ENCODE measurements around the gene GPC3.

GPC3 gene

DNA sequence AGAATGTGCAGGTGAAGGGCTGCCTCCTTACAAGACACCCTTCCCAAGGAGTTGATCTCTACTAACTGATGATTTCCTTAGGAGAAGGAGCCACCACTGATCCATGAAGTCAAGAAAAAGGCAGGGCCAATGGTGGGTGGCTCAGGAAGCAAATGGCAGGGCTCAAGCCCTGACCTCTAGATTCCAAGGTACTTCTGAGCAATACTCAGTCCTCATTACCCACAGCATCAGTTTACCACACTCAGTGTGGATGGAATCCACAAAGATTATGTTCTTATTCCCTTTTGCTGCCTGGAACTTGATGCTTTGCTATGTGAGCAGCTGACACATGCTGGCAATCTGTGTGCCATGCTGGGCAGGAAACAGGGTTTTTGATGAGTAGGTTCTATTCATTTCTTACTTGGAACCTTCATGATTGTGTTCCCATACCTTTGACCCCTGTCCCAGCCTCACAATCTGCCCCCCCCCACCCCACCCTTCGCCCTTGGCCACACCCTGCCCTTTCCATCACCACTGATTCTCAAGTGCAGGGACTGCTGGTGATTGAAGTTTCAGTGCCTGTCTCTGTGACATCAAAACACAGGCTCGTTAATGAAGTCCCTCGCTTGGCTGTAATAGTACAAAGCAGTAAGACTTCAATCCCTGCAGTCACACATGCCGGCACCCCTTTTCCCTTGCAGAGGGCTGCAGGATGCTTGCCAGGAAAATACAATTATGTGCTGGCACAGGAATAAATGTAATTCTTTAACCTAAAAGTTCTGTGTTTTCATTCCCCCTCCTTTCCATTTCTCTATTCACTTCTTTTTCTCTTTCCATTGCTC is 434.5 kb downstream of the GPC3 start:
- no peaks in the 10 kb centered on the region for H3K4me1 Mint-ChIP-seq
- no peak for DNase-seq
- no peaks in the 10 kb centered on the region for H3K27me3 Mint-ChIP-seq
- no peak overlapping the region for H3K4me3 Mint-ChIP-seq
- no peak for ATAC-seq
- H3K27ac Mint-ChIP-seq, result no peak overlapping the region
- H3K9me3 Mint-ChIP-seq, result peaks cover 8 to 14% of the 10 kb centered on the region in 2 donors

DNA sequence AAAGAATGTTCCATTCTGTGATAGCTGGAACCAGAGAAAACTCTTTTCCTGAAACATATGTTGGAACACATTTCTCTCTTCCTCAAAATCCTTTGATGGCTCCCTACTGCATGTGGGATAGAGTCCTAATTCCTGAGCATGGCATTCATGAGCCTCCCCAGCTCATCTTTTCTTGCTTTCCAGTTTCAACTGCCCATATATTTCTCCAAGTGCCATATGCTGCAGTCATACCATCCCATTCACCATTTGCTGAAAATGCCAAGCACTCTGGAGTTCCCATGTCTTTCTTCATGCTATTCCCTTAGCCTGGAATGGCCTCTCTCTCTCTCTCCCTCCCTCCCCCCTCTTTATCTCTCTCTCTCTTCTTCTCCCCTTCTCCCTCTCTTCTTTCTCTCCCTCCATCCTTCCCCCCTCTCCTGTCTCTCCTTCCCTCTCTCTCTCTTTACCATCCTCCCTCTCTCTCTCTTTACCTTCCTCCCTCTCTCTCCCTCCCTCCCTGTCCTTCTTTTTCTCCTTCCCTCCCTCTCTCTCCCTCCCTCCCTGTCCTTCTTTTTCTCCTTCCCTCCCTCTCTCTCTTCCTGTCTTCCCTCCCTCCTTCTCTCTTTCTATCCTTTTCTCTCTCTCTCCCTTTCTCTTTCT is 436.0 kb downstream of the GPC3 start:
- Mint-ChIP-seq H3K4me3 (no peak overlapping the region), H3K27ac (no peak overlapping the region), H3K27me3 (no peaks in the 10 kb centered on the region), H3K4me1 (no peaks in the 10 kb centered on the region), H3K9me3 (peaks cover 0 to 3% of the 10 kb centered on the region in 2 donors)
- ATAC-seq, result no peak
- DNase-seq, result no peak

DNA sequence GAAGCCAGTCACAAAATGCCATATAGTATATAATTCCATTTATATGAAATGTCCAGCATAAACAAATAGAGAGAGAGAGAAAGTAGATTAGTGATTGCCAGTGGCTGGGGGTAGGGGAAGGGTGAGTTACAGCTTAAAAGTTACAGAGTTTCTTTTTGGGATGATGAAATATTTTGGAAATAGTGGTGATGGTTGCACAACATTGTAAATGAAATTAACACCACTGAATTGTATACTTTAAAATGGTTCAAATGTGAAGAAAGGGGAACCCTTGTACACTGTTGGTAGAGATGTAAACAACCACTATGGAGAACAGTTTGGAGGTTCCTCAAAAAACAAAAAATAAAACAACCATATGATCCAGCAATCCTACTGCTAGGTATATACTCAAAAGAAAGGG is 439.0 kb downstream of the GPC3 start:
- DNase-seq (no peak), ATAC-seq (no peak)
- H3K9me3 Mint-ChIP-seq, result no peaks in the 10 kb centered on the region
- no peaks in the 10 kb centered on the region for H3K4me1 Mint-ChIP-seq
- no peaks in the 10 kb centered on the region for H3K27me3 Mint-ChIP-seq
- H3K4me3 Mint-ChIP-seq, result no peak overlapping the region
- H3K27ac Mint-ChIP-seq, result no peak overlapping the region

DNA sequence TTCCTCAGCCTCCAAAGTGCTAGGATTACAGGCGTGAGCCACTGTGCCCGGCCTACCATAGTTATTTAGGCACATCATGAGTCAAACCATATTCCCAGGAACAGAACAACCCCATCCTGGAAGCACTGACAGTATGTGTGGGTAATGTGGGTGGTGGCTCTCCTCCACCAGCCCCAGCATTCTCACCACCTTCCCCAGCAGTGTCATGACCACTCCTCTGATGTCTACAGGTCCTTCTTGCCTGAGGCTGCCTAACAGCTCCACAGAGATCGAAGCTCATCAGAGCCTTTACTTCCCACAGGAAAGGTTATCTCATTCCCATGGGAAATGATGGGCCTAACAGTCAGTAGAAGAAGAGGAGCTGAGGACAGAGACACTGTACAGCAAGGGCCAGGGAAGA is 440.6 kb downstream of the GPC3 start:
- DNase-seq (no peak), ATAC-seq (no peak)
- Mint-ChIP-seq H3K27ac (no peak overlapping the region), H3K4me3 (no peak overlapping the region), H3K27me3 (no peaks in the 10 kb centered on the region), H3K4me1 (no peaks in the 10 kb centered on the region), H3K9me3 (no peaks in the 10 kb centered on the region)

DNA sequence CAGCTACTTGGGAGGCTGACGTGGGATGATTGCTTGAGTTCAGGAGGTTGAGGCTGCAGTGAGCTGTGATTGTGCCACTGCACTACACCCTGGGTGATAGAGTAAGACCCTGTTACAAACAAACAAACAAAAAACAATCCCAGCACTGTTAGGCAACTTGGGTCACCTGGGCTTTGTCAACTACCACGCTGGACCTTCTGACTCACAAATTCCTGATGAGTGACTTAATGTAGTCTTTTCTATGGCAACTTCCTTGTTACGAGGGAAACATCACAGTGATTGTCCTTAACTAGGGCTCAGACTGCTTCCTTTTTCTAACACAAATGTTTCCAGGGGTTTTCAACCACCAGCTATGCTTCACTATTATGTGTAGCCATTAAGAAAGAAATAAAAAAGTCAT is 441.3 kb downstream of the GPC3 start:
- Mint-ChIP-seq H3K9me3 (no peaks in the 10 kb centered on the region), H3K4me3 (no peak overlapping the region), H3K27me3 (no peaks in the 10 kb centered on the region), H3K4me1 (no peaks in the 10 kb centered on the region), H3K27ac (no peak overlapping the region)
- DNase-seq, result no peak
- ATAC-seq, result no peak

DNA sequence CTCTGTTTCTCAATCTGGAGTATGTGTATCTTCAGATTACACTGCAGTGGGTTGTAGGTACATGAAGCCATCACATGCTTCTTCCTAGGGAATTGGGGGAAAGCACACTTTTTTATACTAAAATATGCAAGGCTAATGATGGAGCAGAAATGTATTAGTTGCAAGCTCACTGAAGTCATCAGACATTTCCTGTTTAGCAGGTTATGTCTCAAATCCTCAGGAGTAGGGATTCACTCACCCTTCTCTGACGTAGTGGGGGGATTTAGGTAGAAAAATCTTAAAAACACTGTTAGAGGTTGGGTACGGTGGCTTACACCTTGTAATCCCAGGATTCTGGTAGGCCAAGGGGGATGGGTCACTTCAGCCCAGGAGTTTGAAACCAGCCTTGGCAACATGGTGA is 441.7 kb downstream of the GPC3 start:
- Mint-ChIP-seq H3K27me3 (no peaks in the 10 kb centered on the region), H3K4me1 (no peaks in the 10 kb centered on the region), H3K9me3 (no peaks in the 10 kb centered on the region), H3K4me3 (no peak overlapping the region), H3K27ac (no peak overlapping the region)
- DNase-seq (no peak), ATAC-seq (no peak)

DNA sequence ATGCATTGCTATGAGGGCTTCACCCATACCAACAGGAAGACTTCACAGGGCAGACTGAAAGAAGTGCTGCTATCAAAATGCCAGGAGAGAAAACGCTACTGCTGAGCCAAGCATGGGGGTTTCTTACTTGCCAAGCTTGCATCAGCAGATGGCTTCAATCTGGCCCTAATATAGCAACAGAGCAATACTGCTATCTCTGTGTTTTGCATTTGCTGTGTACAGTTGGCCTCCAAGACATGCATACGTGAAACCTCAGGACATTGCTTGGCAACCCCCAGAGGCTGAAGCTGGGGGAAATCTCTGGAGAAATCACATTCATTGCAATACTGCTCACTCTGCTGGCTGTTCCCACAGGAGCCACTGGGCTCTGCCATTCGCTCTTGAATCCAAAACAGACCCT is 442.9 kb downstream of the GPC3 start:
- ATAC-seq, result no peak
- H3K4me1 Mint-ChIP-seq, result no peaks in the 10 kb centered on the region
- H3K9me3 Mint-ChIP-seq, result no peaks in the 10 kb centered on the region
- H3K27ac Mint-ChIP-seq, result no peak overlapping the region
- no peak for DNase-seq
- H3K4me3 Mint-ChIP-seq, result no peak overlapping the region
- no peaks in the 10 kb centered on the region for H3K27me3 Mint-ChIP-seq

DNA sequence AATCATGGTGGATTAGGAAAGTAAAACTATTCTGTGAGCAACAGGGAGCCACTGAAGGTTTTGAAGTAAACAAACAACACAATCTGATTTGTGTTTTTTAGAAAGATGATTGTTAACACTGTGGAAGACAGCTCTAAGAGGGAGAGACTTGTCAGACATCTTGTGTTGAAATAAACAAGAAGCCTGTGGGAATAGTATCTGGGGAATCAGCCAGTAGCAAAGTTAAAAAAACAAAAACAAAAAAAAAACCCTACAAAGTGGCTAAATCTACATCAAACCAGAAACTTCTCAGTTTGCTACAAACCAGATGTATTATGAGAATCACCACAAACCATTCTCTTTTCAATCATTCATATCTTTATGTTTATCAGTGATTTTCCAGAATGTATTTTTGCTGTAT is 444.4 kb downstream of the GPC3 start:
- Mint-ChIP-seq H3K9me3 (no peaks in the 10 kb centered on the region), H3K27ac (no peak overlapping the region), H3K4me3 (no peak overlapping the region), H3K27me3 (no peaks in the 10 kb centered on the region), H3K4me1 (no peaks in the 10 kb centered on the region)
- no peak for DNase-seq
- no peak for ATAC-seq

DNA sequence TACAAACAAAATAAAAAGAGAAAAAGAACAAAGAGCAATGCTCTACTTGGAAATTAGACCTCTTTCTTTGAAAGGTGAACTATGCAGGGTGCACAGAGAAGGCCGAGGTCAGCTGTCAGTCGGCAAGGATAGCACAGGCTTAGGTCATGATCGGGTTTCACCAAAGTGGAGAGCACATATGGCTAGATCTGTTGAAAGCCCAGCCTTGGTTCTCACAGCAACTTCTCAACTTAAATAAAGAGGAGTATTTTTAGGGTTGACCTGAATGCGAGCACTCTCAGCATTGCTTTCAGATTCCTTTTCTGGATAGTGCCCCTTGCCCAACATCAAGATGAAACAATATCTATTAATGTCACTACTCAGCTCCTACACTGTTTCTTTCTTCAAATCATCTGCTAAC is 447.2 kb downstream of the GPC3 start:
- Mint-ChIP-seq H3K27me3 (no peaks in the 10 kb centered on the region), H3K4me1 (no peaks in the 10 kb centered on the region), H3K27ac (no peak overlapping the region), H3K4me3 (no peak overlapping the region), H3K9me3 (no peaks in the 10 kb centered on the region)
- DNase-seq (no peak), ATAC-seq (no peak)

DNA sequence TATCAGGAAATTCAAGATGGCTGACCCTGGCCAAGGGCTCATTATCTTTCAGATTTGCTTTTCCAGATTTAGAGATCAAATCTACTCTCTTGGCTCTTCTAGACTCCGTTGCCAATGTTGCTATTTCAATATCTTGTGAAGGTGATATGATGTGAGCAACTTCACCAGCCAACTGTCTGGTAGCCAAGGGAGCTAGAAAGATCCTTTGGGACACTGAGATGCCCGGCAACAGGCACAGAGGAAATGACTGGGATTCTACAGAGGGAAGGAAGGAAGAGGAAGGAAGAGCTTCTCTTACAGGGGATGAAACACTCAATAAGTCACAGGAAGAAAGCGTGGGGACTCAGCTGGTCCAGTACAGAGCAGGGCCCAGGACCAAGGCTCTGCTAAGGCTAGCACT is 448.3 kb downstream of the GPC3 start:
- no peak for ATAC-seq
- Mint-ChIP-seq H3K4me1 (no peaks in the 10 kb centered on the region), H3K4me3 (no peak overlapping the region), H3K9me3 (no peaks in the 10 kb centered on the region), H3K27ac (no peak overlapping the region), H3K27me3 (no peaks in the 10 kb centered on the region)
- no peak for DNase-seq

DNA sequence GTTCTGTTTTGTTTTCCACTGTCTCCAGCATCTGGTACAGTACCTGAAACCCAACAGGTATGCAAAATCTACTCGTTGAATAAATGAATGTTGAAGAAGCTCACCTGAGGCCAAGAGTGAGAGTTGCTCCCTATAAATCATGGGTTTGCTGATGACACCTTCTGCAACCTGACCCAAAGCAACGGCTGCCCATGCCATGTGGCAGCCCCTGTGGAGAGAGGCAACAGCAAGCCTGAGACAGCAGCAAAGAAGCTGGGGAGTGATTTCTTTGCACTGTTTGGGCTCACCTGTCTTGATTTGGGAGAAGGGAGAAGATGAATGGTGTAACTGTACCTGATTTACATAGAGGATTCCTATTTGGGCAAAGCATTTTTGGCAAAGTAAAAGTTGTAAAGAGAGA is 450.3 kb downstream of the GPC3 start:
- ATAC-seq (no peak), DNase-seq (no peak)
- no peak overlapping the region for H3K4me3 Mint-ChIP-seq
- no peaks in the 10 kb centered on the region for H3K9me3 Mint-ChIP-seq
- no peaks in the 10 kb centered on the region for H3K27me3 Mint-ChIP-seq
- no peak overlapping the region for H3K27ac Mint-ChIP-seq
- no peaks in the 10 kb centered on the region for H3K4me1 Mint-ChIP-seq

DNA sequence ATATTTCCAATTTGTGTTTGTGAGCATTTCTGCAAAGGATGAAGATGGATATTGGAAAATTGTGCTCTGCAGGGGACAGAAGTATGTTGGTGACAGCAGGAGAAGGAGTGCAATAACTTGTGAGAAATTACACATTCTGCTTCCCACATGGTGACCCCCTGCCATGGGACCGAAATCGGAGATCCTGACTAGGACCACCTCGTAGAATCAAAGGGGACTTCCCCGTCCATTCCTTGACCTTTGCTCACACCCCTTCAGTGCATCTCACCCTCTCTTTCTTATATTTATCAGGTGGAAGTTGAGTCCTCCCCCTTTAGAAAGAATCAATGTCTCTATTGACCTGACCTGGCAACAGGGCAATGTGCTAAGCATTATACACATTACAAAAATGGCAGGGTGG is 451.2 kb downstream of the GPC3 start:
- H3K9me3 Mint-ChIP-seq, result no peaks in the 10 kb centered on the region
- no peak overlapping the region for H3K27ac Mint-ChIP-seq
- H3K4me3 Mint-ChIP-seq, result no peak overlapping the region
- ATAC-seq (no peak), DNase-seq (no peak)
- H3K4me1 Mint-ChIP-seq, result no peaks in the 10 kb centered on the region
- no peaks in the 10 kb centered on the region for H3K27me3 Mint-ChIP-seq

DNA sequence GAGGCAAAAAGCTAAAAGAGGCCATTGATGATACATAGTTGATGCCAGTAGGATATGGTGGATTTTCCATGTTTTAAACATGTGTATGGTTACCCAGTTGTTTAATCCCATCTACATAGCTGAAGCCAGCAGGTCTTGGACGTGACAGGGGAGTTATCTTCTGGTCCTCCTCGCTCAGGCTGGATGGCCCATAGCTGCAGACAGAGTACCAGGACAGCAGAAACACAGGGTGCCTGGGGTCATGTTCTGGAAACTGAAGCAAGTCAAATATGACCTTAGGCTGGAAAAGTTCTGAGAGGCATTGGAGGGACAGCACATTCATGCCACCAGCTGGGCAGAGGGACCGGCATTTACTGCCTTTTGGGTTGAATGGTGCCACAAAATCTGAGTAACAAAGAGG is 452.1 kb downstream of the GPC3 start:
- no peaks in the 10 kb centered on the region for H3K27me3 Mint-ChIP-seq
- H3K27ac Mint-ChIP-seq, result no peak overlapping the region
- ATAC-seq, result no peak

DNA sequence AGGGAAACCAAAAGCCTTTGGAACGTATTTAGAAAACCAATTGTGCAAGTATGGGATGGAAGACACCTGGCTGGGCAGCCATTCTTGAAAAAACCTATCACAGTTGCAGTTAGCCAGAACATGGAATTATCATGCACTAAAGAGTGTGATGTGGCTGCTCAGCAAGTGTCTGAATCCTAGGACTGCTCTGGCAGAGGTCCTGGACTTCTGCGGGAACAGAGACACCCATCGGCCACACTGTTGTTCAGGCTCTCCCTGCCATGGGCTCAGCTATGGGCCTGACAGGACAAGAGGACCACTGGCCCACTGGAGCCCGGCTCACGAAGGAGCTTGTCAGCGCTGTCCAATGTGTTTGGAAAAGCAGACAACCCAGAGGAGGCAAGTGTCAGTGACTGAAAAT is 454.4 kb downstream of the GPC3 start:
- H3K4me3 Mint-ChIP-seq, result no peak overlapping the region
- H3K27me3 Mint-ChIP-seq, result no peaks in the 10 kb centered on the region
- ATAC-seq (no peak), DNase-seq (no peak)
- no peaks in the 10 kb centered on the region for H3K9me3 Mint-ChIP-seq
- no peaks in the 10 kb centered on the region for H3K4me1 Mint-ChIP-seq
- no peak overlapping the region for H3K27ac Mint-ChIP-seq

More for the DNA sequence above, 452.1 kb downstream of the GPC3 start:
- H3K4me3 Mint-ChIP-seq, result no peak overlapping the region
- H3K4me1 Mint-ChIP-seq, result no peaks in the 10 kb centered on the region
- no peak for DNase-seq
- no peaks in the 10 kb centered on the region for H3K9me3 Mint-ChIP-seq

DNA sequence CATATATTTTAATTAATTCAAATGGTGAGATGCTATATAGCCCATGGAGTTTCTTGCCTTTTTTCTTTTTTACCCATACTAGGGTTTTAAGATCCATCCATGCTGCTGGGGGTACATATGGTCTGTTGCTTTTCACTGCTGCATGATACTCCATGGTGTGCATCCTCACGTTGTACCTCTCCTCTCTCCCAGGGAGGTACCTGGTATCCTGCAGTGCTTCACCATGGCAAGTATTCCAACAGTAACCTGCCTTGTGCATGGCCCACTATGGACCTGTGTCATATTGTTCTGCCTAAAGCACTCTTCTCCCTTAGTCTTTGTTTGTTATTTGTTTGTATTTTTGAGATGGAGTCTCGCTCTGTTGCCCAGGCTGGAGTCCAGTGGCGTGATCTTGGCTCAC is 455.8 kb downstream of the GPC3 start:
- no peaks in the 10 kb centered on the region for H3K9me3 Mint-ChIP-seq
- no peak overlapping the region for H3K27ac Mint-ChIP-seq
- H3K4me1 Mint-ChIP-seq, result no peaks in the 10 kb centered on the region
- H3K4me3 Mint-ChIP-seq, result no peak overlapping the region
- DNase-seq, result no peak
- ATAC-seq, result no peak
- H3K27me3 Mint-ChIP-seq, result no peaks in the 10 kb centered on the region

DNA sequence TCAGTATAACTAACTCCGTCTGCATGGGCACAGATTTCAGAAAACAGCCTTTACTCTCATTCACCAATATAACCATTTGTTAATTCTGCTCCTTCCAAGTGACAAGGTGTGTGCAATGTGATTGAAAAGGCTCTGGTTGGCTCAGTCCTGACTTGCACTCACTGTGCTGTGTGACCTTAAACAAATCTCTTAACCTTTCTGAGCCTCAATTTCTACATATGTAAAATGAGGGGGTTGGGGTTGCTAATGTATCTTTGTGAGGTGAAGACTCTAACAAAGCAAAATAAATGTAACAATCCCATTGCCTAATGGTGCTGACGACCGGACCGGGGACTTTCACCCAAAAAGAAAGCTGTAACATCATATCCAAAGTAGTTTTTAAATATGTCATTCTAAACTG is 457.6 kb downstream of the GPC3 start:
- no peak for DNase-seq
- no peak for ATAC-seq

DNA sequence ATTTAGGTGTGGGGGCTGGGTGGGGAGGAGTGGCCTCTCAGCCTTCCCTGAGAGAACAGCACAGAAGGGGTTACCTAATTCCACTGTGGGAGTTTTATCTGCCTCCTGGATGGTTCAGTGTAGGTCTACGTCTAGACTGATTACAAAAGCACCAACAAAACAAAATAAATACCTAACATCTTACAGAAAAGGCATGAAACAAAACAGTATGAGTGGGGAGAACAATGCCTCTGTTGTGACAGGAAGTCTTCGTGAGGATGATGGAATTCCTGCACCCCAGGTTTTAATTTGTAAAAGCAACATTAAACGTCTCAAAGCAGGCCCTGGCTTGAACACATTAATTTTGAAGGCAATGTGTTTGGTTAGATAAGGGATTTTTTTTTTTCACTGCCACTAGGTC is 458.0 kb downstream of the GPC3 start:
- ATAC-seq (no peak), DNase-seq (no peak)
- Mint-ChIP-seq H3K27ac (no peak overlapping the region), H3K4me1 (no peaks in the 10 kb centered on the region), H3K4me3 (no peak overlapping the region), H3K27me3 (no peaks in the 10 kb centered on the region), H3K9me3 (no peaks in the 10 kb centered on the region)

More for the DNA sequence above, 457.6 kb downstream of the GPC3 start:
- Mint-ChIP-seq H3K9me3 (no peaks in the 10 kb centered on the region), H3K4me1 (no peaks in the 10 kb centered on the region), H3K27me3 (no peaks in the 10 kb centered on the region), H3K27ac (no peak overlapping the region), H3K4me3 (no peak overlapping the region)

Measured in stimulated activated naive CD8-positive, alpha-beta T cell treated with anti-CD3 and anti-CD28 coated beads, Interleukin-15, amount 100 ng/mL, for 72 hours (primary cell).